Suppressor macrophage (primary cell): ENCODE data around the gene TAS2R1.

Experiments
- DNase-seq, 4 experiments: peaks; one replicate each; pipeline ENCODE4 v3.0.0-alpha.2; 2020 to 2022
- total RNA-seq, 17 experiments: gene quantifications; one replicate each; lab custom pipeline; 2026; ENCODE audit warnings: mixed read lengths in 6 of 17, inconsistent platforms in 3 of 17; lab: John Stamatoyannopoulos, UW

The TAS2R1 gene, protein sequence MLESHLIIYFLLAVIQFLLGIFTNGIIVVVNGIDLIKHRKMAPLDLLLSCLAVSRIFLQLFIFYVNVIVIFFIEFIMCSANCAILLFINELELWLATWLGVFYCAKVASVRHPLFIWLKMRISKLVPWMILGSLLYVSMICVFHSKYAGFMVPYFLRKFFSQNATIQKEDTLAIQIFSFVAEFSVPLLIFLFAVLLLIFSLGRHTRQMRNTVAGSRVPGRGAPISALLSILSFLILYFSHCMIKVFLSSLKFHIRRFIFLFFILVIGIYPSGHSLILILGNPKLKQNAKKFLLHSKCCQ
- total RNA-seq, result 0 to 0.88 (median 0) reads per million in 17 experiments

DNA sequence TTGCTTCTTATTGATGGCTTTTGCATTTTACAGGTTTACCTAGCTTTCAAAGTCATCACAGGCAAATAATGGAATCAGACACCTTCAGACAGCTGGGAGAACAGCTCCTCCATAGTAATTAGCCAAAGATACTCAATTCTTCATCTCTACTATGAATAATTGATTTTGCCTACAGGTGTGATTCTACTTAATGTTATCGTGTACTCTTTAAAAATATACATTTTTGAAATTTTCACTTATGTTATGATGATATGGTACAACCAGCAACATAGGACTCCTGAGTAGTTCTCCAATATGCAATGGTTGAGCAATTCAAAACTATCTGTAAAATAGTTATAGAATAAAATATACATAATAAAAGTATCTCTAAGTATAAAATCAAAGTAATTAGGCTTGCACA lies at the start of gene TAS2R1:
Gene TAS2R1, minus strand, starts transcription at position 101 of the 400 bp plus-strand sequence. CDS start 319 bp downstream, outside the sequence.
- DNase-seq, result no peak

DNA sequence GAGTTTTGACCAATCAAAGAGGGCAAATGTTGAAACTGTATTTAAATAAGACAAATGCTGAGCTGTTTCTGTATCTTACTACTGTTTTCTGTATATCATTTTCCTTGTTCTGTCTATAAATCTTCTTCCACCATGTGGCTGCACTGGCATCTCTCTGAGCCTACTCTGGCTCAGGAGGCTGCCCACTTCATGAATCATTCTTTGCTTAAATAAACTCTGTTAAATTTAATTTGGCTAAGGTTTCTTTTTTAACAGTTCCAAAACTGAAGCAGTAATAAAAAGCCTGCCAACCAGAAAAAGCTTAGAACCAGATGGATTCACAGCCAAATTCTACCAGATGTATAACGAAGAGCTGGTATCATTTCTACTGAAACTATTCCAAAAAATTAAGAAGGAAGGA lies 40.2 kb upstream of the TAS2R1 start:
- no peak for DNase-seq

DNA sequence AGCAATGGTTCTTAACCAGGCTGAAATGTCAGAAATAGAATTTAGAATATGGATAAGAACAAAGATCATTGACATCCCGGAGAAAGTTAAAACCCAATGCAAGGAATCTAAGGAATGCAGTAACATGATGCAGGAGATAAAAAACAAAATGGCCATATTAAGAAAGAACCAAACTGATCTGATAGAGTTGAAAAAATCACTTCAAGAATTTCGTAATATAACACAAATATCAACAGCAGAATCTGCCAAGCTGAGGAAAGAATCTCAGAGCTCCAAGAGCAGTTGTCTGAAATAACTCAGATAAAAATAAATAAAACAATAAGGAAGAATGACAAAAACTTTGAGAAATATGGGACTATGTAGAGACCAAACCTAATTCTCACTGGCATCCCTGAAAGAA lies 37.8 kb upstream of the TAS2R1 start:
- DNase-seq, result no peak

DNA sequence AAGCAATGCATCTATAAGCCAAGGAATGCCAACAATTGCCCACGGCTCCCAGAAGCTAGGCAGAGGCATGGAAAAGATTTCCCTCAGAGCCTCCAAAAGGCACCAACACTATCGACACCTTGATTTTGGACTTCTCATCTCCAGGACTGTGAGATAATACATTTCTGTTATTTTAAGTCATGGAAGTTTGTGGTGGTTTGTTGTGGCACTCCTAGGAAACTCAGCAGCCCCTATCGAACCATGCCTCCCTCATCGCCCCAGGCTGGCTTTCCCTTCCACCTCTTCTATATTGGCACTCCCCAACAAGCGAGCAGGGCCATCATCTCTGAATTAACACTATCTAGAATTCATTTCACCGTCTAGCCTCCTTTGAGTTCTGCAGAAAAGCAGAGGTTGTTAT lies 33.7 kb upstream of the TAS2R1 start:
- DNase-seq, result no peak

DNA sequence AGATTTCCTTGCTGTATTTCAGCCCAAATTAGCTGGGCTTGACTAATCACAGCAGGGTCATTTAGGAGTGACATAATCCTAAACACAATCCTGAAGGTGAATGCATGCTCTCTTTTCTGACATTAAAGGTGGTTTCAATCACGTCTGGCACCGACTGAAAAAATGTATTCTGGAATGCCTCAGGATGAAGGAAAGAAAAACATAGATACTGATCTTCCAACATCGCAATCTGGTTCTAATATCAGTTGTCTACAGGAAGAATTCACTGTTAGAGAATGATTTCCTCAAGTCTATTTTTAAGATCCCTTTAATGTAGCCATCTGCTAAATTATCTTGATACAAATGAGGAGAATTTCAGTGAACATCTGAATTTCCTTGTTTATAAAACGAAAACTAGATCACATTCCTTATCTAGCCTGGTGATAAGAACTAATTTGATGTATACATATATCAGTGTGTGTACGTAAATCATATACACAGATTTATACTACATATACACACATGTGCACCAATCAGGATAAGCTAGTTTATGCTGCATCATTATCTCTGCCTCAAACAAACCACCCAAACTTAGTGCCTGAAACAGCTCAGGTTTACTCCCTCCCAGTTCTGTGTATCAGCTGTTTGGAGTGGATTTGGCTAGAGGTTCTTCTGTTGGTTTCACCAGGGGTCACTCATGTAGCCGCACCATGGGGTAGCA lies 31.3 kb upstream of the TAS2R1 start:
- no peak for DNase-seq

DNA sequence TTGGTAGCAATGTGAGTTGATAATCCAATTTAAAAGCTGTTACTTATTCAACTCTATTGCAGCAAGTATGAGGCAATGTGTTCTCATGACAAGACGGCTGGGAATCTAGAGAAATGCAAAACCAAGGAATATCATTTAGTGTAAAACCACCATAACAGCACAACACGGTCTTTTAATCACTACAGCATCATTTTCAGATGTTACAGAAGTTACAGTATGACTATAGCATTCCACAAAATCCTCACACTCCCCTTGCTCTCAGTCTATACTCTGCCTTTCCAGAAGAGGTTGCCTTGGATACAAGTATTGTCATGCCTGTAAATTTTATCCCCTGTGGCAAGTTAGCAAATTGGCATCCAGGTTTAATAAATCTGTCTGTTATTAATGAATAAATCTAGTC lies 28.6 kb upstream of the TAS2R1 start:
- no peak for DNase-seq

DNA sequence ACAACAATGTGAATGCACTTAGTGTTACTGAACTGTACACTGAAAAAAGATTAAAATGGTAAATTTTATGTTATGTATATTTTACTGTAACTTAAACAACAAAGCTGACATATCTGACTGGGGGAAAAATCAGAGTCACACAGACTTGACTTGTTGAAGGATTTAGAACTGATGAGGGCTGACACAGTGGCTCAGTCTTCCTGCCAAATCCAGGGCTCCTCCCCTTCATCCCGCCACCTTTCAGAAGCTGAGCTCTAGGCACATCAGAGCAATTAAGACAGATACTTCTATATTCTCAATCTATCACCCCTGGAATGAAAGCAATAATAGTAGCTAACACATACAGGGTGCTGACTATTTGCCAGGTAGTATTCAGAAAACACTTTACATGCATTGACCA lies 27.7 kb upstream of the TAS2R1 start:
- DNase-seq, result no peak

DNA sequence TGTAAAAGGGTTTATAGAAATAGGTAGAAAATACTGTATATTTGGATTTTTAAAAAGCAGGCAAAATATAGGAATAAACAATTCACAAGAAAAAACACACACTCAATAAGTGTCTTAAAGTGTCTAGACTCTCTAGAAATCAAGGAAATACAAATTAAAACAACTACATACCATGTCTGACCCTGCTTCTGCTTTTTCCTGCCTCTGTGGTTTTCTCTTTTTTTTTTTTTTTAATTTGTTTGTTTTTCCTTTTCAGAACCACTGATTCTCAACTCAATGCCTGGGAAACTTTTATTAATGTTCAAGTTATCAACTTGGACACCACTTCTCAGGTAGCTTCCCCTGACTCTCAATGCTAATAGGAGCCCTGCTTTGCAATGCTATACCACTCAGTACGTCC lies 25.5 kb upstream of the TAS2R1 start:
- DNase-seq, result no peak

DNA sequence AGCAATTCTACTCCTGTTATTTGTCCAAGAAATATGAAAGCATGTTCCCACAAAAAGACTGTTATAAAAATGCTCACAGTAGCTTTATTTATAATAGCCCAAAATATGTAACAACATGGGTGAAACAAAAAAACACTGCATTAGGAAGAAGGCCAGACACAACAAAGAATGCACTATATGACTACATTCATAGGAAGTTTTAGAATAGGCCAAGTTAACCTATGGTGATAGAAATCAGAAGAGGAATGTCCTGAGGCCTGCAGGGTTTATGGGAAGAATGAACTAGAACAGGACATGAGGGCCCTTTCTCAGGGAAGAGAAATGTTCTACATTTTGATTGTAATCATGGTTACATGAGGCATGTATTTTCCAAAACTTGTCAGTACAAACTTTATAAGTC lies 24.7 kb upstream of the TAS2R1 start:
- no peak for DNase-seq

DNA sequence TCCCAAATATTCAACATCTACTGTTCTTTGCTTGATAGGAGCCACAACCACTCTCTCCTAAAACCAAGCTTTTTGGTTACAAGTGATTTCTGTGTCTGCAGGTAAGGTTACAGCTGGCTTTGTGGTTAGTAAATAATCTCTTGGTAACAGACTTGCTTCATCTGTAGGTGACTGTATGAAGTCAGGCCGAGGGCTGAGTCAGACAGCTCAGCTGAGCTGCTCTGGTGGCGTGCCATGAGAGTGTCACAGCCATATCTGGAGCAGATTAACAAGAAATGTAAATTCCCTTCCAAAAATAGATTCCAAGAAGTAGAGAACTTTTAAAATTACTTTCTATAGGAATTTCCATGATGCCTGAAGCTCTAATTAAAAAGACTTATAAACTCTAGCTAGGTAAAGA lies 23.7 kb upstream of the TAS2R1 start:
- no peak for DNase-seq

DNA sequence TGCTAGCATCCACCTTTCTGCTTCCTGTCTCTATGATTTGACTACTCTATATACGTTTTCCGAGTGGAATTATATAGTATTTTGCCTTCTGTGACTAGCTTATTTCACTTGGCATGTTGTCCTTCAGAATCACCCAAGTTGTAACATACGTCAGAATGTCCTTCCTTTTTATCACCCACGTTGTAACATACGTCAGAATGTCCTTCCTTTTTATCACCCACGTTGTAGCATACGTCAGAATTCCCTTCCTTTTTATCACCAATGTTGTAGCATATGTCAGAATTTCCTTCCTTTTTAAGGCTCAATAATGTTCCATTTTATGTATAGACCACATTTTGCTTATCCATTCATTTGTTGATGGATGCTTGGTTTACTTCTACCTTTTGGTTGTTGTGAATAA lies 22.9 kb upstream of the TAS2R1 start:
- DNase-seq, result no peak

DNA sequence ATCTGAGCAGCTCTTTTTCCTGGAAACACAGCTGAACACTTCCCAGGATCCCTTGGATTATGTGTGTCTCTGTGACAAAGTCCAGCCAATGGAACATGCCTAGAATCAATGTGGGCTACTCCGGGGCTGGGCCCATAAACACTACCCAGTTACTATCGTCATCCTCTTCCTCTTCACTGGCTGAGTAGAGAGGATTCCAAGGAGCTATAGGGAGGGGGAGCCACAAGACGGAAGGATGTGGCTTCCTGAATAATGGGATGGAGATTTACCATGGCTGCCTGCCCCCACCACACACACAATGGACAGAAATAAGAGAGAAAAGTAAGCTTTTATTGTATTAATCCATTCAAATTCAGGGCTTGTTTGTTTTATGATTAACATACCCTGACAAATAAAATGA lies 22.1 kb upstream of the TAS2R1 start:
- no peak for DNase-seq

DNA sequence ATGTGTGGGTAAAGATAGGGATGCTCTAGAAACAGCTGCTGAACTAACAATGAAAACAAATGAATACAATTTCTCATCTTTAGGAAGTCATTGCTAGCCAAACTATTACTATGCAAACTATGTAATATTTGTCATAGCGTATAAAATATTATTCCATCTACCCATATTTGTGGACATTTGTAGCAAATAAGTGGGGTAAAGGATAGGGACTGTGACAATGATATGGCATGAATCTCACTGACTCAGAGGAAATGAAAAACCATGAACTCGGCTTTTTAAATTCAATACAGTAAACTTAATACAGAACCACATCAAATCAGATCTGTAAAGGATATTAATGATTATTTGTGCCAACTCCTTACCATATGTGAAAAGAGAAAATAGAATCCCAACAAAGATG lies 16.7 kb upstream of the TAS2R1 start:
- no peak for DNase-seq

DNA sequence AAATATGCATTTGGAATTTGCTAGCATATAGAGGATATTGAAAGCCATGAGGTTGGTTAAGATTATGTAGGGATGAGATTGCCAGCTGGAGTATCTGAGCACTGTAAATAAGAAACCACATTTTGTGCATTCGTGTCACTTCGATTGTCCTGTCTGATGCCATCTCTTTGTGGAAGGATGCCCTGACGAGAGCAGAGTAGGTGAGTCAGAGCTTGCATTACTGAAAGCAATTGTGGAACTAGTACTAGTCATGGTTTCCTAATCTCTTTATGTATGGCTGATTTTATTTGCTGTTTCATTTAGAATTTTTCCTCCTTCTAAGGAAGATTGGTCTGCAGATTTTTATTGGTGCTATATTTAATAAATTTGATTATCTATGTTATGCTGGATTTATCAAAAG lies 14.5 kb upstream of the TAS2R1 start:
- no peak for DNase-seq

DNA sequence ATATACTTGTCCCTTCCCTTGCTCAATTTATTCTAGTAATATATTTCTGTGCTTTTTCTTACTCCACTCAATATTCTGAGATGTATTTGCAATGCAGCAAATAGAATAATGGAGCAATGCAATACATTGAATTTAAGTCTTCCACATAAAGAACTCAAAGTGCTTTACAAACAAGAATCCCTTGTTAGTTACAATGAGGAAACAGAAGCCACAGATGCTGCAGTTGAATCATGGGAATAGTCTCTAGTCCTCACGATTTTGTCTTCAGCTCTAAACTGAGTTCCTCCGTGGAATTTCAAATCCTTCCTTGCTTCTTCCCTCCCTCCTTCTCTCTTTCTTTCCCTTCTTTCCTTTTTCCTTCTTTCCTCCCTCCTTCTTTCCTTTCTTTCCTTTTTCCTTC lies 12.5 kb upstream of the TAS2R1 start:
- DNase-seq, result no peak

DNA sequence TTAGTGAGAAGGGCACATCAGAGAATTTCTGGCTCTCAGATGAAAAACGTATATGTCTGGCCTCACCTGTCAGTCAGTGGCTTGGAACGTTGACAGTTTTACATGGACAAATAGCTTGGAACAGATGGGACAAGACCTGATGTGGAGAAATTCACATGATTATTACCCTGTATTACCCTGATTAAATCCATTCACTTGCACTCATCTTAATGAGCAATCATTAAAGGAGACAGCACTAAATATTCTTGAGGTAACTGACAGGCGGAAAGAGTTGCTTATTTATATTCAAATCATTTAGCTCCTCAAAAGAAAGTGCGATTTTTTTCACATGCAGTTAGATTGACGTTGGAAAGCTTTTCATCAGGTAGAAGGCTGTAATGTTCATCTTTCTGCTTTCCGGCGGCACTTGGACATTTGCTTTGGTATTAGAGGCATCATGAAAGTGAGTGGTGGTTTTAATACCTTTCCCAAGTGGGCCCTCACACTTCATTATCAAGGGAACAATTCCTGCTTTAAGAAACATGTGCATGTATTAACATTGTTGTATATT lies 11.7 kb upstream of the TAS2R1 start:
- no peak for DNase-seq

DNA sequence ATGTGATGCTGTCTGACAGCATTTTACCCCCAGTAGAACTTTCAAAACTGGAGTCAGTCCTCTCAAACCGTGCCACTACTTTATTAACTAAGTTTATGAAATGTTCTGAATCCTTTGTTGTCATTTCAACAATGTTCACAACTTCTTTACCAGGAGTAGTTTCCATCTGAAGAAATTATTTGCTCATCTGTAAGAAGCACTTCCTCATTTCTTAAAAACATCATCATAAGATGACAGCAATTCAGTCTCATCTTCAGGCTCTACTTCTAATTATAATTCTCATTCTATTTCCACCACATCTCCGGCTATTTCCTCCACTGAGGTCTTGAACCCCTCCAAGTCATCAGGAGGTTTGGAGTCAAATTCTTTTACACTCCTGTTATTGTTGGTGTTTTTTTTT lies 2.3 kb upstream of the TAS2R1 start:
- no peak for DNase-seq

DNA sequence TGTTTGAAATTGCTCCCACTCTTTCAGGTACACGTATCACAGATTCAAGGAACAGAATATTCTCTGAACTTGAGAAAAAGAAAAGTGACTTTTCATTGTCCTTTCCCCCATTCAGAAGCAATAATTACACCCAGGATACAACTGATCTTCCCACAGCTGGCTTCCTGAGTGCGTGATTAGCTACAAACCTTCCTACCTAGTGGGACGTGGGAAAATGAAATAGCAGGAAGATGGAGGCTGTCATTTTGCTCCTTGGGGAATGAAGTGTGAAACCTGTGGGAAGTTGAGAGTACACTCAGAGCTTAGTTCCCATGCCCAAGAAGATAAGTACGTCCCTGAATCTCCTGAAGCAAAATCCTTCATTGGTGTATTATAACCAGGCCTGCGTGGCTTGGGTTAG lies 2.6 kb downstream of the TAS2R1 start:
- no peak for DNase-seq

DNA sequence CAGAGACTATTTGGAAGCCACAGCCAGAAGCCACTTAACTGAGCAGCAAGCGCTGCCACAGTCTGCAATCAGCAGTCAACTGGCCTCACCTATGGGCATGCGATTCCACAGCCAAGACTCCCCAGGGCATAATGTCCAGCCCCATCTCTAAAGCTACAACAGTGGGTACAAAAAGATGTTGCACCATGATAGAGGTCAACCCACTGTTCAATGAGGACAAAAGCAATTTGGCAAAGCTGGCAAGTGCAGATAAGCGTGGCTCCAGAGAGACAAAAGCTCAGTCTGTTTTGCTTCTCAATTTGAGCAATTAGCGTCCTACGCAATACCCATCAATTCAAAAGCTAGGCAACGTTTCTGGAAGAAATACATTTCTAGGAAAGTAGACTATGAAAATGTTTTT lies 3.2 kb downstream of the TAS2R1 start:
- no peak for DNase-seq

DNA sequence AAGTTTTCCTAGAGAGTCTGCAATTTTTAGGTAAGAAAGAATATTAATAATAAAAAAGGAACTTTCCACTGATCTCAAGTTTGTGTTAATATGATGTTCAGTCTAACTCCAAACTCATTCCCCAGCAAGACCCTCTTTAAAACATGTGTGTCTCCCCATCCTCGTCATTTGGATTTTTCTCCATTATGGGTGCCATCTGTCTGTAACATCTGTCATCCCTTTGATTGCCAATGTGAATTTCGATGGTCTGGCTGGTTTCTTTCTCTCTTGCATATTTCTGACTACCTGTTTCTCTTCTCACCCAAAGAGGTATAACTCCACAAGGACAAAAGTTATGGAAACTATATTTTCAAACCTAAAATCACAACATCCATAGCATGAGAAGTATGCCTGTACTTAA lies 4.4 kb downstream of the TAS2R1 start:
- DNase-seq, result no peak

DNA sequence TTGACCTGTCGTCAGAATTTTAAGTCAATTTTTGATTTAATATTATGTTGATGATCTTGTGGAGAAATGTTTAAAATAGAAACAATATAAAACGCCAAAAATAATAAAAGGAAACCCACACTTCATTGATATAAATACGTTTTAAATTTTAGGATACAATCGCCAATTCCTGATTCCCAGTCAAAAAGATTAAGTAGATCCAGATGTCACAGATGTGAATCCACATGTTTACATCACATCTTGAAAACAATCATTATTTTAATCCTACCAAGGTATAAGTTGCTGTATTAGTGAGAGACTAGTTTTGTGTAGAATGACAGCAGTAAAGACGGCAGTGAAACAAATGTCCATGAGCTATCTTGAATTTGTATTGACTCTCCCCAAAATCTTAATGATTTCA lies 4.9 kb downstream of the TAS2R1 start:
- no peak for DNase-seq

DNA sequence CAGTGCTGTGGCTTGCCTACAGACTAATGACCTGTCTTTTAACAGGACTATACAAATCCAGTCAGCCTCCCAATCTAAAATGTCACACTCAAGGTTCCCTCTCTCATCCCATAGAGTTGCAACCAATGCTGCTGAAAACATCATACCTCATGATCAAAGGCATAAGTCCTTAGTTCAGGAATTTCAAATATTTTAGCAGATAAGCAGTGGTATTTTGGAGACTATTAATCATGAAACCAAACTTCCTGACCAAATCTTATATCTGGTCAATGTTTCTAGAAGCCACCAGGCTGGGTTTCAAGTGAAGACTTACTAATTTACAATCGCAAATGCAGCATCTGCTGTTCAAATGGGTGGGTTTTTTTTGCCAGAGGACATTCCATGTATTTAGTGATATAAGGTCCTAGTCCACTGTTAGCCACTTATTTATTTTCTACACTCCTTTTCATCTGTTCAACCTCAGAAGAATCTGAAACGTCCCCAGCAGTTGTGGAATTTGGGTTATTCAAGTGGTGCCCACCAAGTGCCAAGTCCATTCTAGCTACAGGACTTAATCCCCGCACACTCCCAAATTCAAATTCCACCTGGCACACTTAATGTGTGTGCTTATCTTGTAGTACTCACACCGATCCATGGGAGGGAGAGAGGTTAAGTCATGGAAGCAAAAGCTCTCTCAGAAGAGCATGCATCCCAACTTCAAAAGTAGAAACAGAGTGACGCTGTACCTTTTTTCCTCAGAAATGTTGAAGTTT lies 5.8 kb downstream of the TAS2R1 start:
- no peak for DNase-seq

DNA sequence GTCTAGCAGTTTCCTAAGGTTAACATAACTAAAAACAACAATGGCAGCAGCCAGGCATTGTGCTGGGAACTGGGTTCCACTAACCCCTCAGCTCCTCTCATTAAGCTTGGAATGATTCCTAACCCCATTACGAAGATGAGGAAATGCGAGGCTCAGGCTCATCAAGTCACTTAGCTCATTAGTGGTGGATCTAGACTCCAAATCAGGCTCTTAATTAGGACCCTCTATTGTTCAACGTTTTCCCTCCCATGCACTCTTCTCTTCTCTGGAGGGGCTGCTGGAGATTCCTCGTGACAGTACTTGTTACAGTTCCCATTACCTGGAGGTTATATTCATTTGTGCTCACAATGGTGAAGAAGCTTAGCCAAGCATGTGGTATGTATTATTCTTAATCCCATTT lies 6.5 kb downstream of the TAS2R1 start:
- DNase-seq, result no peak
